ENCODE measurements around the gene BDH1.

GRCh38 chr3:197600796-197601565, 45.2 kb upstream of the BDH1 start:
- TF ChIP-seq CTCF (IDR thresholded peaks at IDR 0.05) (peak in 1 of 3 experiments; percentile 4), POLR2A (IDR thresholded peaks at IDR 0.05) (no peak)

Measured in testis (tissue), 2 donors.